HCT116 (cell line): Measurements from ENCODE around the gene TNNT2.

ENCODE experiments used
- POLR2A ChIP-seq: IDR thresholded peaks from 2 replicates; pipeline ENCODE4 v1.7.0; 2011; ENCODE audit warnings: borderline replicate concordance; ENCODE audit not compliant: insufficient read depth, insufficient read length; ENCODE audit errors: extremely low read depth
- REST ChIP-seq: IDR thresholded peaks from 2 replicates; pipeline ENCODE4 v1.6.1; 2012; ENCODE audit warnings: low read depth

GRCh38 chr1:201331166-201331565 is 46.3 kb downstream of the TNNT2 start:
- TF ChIP-seq POLR2A (no peak), REST (no peak)
